Stromal cell of bone marrow (primary cell): Measurements from ENCODE around the gene ZBTB7C.

Experiments used
- DNase-seq: peaks from one replicate; pipeline ENCODE4 v3.0.0-alpha.2; 2012; ENCODE audit warnings: low read depth

The ZBTB7C gene

DNA sequence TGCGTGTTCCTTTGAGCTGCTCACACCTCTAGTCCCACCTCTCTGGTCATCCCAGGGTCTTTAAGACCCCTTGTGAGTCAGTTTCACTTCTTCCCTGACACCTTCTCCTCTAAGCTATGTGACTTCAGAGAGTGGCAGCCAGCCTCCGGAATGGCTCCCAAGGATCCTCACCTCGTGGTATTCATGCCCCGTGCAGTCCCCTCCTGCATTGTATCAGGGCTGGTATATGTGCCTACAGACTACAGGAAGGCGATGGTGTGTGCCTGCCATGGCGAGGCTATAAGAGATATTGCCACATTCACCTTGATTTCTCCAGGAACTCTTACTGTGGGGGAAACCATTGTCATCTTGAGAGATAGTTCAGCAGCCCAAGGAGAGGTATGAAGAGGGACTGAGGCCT, 350.7 kb downstream of the ZBTB7C start:
- DNase-seq: no peak

DNA sequence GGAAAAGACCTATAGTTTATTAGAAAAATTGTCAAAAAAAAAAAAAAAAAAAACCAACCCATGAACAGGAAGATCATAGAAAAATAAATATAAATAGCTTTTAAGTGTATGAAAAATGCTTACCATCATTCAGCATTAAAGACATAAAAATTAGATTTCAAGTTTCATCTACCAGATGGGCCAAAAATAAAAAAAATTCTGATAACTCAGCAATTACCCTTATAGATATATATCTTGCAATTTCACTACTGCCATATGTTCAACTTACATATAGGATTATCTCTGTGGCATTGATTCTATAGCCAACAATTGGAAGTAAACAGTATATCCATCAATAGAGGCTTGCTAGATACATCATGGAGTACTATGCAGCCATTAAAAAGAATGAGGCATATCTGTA, 352.2 kb downstream of the ZBTB7C start:
- no peak for DNase-seq

DNA sequence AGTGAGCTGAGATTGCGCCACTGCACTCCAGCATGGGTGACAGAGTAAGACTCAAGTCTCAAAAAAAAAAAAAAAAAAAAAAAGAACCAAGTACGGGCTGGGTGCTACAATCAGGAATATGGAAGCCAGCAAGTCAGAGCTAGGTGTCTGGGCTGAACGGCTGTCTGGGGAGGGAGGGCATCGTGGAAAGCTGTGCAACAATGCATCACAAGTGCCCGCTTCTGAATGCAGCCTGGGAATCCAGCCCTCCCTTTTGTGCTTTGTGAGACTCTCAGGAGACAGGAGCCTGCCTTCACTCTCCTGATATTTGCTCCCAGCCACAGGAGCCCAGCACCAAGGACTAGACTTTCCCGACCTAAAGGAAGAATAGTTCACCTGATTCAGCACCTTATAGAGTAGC, 353.8 kb downstream of the ZBTB7C start:
- DNase-seq: no peak

- DNase-seq: no peak
Observed at GRCh38 chr18:48053881-48054816, 355.0 kb downstream of the ZBTB7C start.

DNA sequence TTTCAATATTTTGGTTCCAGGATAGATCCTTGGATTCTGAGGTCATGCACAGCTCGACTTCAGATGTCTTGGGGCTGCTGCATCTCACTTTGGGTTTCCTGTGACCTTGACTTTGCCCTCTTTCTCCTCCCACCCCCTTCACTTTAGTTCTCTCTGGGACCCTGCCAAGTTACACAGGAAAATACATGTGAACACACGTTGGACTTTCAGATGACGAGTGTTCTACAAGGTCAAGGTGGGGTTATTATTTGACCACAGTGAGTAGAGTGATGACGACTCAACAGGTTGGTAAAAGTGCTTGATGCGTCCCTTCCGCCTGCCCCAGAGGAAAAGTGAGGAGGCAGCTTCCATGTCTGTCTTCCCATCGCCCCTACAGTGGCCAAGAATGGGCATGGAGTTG, 356.3 kb downstream of the ZBTB7C start:
- DNase-seq: no peak

GRCh38 chr18:48051945-48052840, 357.0 kb downstream of the ZBTB7C start:
- DNase-seq: no peak

GRCh38 chr18:48050176-48050575, 359.0 kb downstream of the ZBTB7C start:
- DNase-seq: no peak

DNA sequence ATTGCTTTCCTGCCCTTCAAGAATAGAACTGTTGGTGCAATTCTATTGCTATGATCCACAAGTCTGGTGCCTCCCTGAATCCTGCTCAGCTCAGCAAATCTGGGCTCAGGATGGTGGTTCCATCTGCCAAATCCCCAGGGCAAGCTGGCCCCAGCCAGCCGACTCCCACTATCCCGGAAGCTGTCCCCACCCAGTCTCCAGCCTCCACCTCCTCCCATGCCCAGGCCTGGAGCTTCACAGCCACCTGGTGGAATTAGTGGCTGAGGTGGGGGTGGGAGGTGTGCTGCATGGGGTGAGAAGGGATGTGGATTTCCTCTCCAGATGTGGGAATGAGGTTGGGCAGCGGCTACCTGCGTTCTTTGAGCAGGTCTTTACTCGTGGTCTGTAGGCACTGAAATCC, 359.4 kb downstream of the ZBTB7C start:
- DNase-seq: no peak

DNA sequence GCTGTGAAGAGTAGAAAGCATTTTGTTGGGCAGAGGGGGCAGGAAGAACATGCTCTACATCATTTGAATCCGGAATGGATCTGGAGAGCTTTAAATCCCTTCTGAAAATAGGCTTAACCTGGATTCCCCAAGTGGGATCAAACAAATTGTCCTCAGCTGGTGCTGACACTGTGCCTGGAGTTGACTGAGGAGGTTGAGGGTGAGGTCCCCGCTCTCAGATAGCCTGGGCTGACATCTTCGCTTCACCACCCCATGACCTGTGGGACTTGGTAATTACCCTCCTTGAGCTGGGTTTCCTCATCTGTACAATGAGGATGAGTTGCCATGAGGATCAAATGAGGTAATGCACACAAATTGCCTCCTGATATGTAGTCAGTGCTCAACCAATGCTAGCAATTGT, 360.9 kb downstream of the ZBTB7C start:
- no peak for DNase-seq

DNA sequence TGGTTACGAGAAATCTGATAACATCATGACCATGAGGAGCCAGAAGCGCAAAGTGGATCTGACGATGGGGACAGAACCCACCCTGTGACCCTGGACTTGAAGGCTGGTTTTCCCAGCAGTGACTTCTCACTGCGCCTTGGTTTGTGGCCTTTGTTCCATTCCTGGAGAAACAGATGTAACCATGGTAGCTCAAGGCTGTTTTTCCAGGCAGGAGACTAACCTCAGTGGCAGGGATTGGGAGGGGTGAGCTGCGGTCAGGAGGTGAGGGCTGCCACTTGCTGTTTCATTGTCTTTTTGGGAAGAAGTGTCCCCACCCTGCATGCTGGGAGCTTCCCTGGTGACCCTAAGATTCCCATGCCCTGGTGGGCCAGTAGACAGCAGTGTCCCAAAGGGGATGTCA, 362.3 kb downstream of the ZBTB7C start:
- no peak for DNase-seq

GRCh38 chr18:48045744-48046143, 363.4 kb downstream of the ZBTB7C start:
- no peak for DNase-seq

DNA sequence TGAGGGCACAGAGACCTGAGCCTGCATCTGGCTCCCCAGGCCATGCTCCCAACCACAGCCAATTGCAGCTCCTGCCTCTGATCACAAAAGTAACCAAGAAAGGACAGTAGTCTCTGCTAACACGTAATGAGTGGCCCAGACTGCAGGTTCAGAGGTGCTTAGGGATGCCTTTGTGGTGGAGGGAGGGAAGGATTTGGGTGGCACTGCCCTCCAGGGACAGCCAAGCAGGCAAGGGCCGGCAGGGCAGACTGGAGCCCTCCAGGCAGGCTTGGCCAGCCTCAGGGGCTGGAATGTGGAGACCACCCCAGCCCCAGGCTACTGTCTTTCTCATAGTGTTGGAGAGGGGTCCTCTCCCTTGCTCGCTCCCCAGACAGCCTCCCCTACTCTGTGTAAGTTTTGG, 364.2 kb downstream of the ZBTB7C start:
- no peak for DNase-seq

DNA sequence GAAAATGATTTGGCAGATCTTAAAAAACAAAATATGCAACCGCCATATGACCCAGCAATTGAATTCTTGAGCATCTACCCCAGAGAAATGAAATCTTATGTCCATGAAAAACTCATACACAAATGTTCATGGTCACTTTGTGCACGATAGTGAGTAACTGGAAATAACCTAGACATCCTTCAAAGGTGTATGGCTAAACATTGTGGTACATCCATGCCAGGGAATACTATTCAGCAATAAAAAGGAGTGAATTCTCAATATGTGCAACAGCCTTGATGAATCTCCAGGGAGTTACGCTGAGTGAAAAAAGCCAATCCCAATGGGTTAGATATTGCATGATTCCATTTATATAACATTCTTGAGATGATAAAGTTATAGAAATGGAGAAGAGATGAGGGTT, 366.0 kb downstream of the ZBTB7C start:
- DNase-seq: no peak

GRCh38 chr18:48042431-48042830, 366.8 kb downstream of the ZBTB7C start:
- DNase-seq: no peak

DNA sequence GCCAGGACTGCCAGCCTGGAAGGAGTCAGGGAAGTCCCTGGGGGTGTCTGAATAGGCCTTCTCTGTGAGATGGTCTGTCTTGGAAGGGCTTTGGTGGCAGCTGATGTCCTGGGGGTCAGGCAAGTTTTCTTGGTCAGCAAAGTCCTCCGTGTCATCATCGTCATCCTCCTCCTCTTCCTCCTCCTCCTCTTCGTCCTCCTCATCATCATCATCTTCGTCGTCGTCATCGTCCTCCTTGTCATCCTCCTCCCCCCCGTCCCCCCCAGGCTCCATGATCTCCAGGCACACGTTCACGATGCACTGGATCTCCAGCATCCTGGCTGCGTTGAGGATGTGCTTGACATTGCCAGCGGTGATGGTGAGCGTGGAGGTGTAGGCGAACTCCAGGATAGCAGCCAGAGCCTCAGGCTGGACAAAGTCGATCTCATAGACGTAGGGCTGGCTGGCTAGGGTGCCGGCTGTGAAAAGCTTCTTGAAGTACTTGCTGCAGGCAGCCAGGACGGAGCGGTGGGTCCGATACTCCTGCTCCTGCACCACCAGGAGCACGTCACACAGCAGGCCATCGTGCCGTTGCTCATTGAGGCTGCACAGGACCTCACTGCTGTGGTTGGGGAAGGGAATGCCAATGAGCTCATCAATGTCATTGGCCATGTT, 368.6 kb downstream of the ZBTB7C start:
- DNase-seq: no peak

- DNase-seq: no peak
Observed at GRCh38 chr18:48039769-48040215, 369.4 kb downstream of the ZBTB7C start.

DNA sequence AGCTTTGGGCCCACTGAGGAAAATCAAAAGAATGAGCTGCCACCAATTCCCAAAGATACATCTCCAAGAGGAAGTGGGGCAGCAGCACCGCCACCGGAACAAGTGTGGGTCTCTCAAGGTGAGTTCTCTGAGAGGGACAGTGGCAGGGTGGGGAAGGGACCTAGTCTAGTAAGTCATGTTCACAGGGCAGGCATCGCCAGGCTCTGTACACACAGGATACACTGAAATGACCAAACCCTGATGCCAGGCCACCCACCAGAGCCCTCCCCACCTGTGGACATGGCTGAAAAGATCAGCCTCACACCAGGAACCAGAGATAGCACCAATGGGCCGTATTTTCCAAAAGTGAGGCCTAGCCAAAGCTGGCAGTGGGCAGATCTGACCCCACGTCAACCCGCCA, 370.5 kb downstream of the ZBTB7C start:
- no peak for DNase-seq

DNA sequence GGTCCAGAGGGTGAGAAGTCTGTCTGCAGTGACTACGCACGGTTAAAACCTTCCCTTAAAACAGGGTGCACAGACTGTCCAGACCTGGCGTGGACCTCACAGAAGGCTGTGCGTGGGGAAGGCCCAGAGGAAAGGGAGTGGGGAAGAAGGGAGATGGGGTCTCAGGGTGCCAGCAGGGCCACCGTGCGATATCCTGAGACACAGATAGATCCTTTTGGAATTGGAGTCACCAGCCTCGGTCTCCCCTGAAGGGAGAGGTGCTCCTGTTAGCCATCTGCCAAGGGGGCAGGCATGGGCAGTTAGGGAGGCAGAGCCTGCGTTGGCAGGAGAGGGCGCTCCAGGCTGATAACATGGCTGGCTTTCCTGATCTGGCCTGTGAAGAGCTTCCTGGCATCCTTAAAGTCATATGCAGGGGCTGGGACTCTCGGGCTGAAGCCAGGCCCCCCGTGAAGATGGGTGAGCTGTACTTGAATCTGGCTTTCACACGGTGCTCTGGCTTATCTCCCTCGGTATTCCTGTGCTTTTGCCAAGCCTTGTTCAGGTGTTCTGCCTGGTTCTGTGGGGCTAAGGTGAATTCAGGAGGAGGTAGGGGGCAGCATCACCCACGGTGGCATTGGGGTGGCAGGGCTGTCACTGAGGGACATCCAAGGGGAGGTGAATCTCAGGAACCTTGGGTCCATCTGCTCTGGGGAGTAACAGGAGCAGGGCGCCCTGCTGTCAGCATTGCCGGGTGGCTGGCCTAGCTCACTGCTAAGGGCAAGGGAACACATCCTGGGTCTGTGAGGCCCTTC, 371.5 kb downstream of the ZBTB7C start:
- no peak for DNase-seq

- no peak for DNase-seq
Observed at GRCh38 chr18:48036641-48037421, 372.4 kb downstream of the ZBTB7C start.

- DNase-seq: no peak
Observed at GRCh38 chr18:48036226-48036625, 373.0 kb downstream of the ZBTB7C start.

DNA sequence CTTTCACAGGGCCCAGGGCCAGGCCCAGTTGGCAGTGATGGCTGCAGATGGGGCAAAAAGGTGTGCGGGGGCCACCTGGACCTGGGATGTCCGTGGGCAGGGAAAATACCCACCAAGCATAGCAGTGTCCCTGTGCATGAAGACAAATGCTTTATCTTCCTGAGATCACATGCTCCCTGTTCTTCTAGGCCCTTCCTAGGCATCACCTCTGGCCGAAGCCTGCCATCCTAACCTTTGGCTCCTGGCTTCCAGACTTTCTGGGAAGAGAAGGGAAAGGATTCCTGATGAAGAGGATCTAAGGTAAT, 373.7 kb downstream of the ZBTB7C start:
- DNase-seq: no peak
